ENCODE measurements around the gene CYCS. TPM values are rescaled to one million over a fixed set of nuclear protein-coding genes. Genes with fewer than 3 reads are reported as not detected.
"Not testable (repeated sequence)": the region's sequence is repeated elsewhere in the genome, so short reads cannot be mapped to it uniquely, and the experiment has no call there.

Gene CYCS
- total RNA-seq, 1 donor from 2014 or later: 143 TPM

DNA sequence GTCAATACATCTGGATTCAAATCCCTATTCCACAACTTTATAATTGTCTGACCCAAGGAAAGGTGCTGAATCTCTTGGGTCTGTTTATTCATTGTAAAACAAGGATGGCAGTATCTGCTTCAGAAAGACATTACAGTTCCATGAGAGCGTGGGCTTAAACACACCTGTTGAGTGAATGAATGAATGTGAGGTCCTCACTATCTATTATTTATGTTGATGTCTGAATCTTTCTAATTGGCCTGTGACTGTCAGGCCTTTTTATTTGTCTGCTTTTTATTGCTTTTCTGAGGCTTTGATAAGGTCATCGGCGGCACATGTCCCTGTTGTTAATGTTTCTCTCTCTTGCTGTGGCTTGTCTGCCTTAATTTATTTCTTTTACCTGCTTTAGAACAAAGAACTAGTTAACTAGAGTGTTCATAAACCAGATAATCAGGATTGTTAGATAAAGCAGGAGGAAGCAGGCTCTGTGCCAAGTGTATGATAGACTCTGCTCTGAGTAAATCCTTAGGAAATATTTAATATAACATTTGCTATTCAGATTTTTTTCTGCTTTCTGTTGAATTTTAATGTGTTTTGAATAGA lies 42.3 kb upstream of the CYCS start:
- Histone ChIP-seq H3K27me3 (ENCODE audit: insufficient read depth, low read length) (no peaks in the 10 kb centered on the region), H3K9ac (ENCODE audit: low read length) (no peak overlapping the region), H3K79me2 (ENCODE audit: insufficient read depth, low read length) (no peaks in the 10 kb centered on the region), H3K9me3 (ENCODE audit: insufficient read depth, low read depth, low read length) (no peaks in the 10 kb centered on the region), H3K4me1 (ENCODE audit: insufficient read depth, low read length) (no peaks in the 10 kb centered on the region), H2AFZ (ENCODE audit: low read depth, low read length) (no peak overlapping the region), H3K36me3 (ENCODE audit: insufficient read depth, low read length) (no peaks in the 10 kb centered on the region), H3K4me2 (ENCODE audit: low read length) (no peak overlapping the region), H4K20me1 (ENCODE audit: insufficient read depth, low read length) (no peaks in the 10 kb centered on the region), H3K4me3 (ENCODE audit: insufficient read depth, low read depth, low read length) (no peak overlapping the region), H3K27ac (ENCODE audit: low read depth, low read length) (no peak overlapping the region)
- no peak overlapping the region for H3K4me3 Mint-ChIP-seq (ENCODE audit: unreplicated experiment)
- no peak overlapping the region for H3K27ac Mint-ChIP-seq (ENCODE audit: unreplicated experiment)
- TF ChIP-seq, protein P1, sequence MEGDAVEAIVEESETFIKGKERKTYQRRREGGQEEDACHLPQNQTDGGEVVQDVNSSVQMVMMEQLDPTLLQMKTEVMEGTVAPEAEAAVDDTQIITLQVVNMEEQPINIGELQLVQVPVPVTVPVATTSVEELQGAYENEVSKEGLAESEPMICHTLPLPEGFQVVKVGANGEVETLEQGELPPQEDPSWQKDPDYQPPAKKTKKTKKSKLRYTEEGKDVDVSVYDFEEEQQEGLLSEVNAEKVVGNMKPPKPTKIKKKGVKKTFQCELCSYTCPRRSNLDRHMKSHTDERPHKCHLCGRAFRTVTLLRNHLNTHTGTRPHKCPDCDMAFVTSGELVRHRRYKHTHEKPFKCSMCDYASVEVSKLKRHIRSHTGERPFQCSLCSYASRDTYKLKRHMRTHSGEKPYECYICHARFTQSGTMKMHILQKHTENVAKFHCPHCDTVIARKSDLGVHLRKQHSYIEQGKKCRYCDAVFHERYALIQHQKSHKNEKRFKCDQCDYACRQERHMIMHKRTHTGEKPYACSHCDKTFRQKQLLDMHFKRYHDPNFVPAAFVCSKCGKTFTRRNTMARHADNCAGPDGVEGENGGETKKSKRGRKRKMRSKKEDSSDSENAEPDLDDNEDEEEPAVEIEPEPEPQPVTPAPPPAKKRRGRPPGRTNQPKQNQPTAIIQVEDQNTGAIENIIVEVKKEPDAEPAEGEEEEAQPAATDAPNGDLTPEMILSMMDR (IDR thresholded peaks at IDR 0.05; ENCODE audit: insufficient read depth, low read depth, low read length): no peak
- TF ChIP-seq EZH2 (IDR thresholded peaks at IDR 0.05; ENCODE audit: insufficient read depth, low read length): no peak
- H3K9me3 Mint-ChIP-seq (ENCODE audit: unreplicated experiment): no peaks in the 10 kb centered on the region
- H3K36me3 Mint-ChIP-seq (ENCODE audit: low read depth, unreplicated experiment): no peaks in the 10 kb centered on the region
- FAIRE-seq: no peak
- H3K4me1 Mint-ChIP-seq (ENCODE audit: low read depth, unreplicated experiment): no peaks in the 10 kb centered on the region
- no peak for DNase-seq (ENCODE audit: low read depth)
- no peaks in the 10 kb centered on the region for H3K27me3 Mint-ChIP-seq (ENCODE audit: low read depth, unreplicated experiment)

DNA sequence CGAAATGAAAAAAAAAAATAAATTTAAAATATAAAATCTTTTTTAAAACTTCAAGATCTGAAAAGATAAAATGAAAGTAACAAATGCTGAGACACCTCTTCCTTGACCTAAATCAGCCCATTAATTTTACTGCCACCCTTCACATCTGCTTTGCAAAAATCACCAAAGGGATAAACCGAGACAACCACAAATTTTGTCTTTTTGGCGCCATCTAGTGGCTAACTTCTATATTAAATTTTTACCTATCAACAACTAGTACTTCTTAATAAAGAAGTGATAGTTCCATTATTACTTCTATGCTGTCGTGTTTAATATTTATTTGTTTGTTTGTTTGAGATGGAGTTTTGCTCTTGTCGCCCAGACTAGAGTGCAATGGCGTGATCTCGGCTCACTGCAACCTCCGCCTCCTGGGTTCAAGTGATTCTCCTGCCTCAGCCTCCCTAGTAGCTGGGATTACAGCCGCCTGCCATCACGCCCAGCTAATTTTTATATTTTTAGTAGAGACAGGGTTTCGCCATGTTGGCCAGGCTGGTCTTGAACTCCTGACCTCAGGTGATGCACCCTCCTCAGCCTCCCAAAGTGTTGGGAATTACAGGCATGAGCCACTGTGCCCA lies 35.0 kb upstream of the CYCS start:
- not testable (repeated sequence) for H4K20me1 ChIP-seq (ENCODE audit: insufficient read depth, low read length); H3K4me1 ChIP-seq (ENCODE audit: insufficient read depth, low read length); H3K27ac Mint-ChIP-seq (ENCODE audit: unreplicated experiment); H3K27ac ChIP-seq (ENCODE audit: low read depth, low read length); H3K27me3 Mint-ChIP-seq (ENCODE audit: low read depth, unreplicated experiment); H3K4me2 ChIP-seq (ENCODE audit: low read length); H3K9me3 ChIP-seq (ENCODE audit: insufficient read depth, low read depth, low read length); H3K36me3 ChIP-seq (ENCODE audit: insufficient read depth, low read length); H3K9ac ChIP-seq (ENCODE audit: low read length); FAIRE-seq; H3K4me3 ChIP-seq (ENCODE audit: insufficient read depth, low read depth, low read length); H3K36me3 Mint-ChIP-seq (ENCODE audit: low read depth, unreplicated experiment); H3K4me3 Mint-ChIP-seq (ENCODE audit: unreplicated experiment); H3K4me1 Mint-ChIP-seq (ENCODE audit: low read depth, unreplicated experiment); H3K9me3 Mint-ChIP-seq (ENCODE audit: unreplicated experiment); H2AFZ ChIP-seq (ENCODE audit: low read depth, low read length); H3K79me2 ChIP-seq (ENCODE audit: insufficient read depth, low read length); H3K27me3 ChIP-seq (ENCODE audit: insufficient read depth, low read length)
- TF ChIP-seq, protein P1 (IDR thresholded peaks at IDR 0.05; ENCODE audit: insufficient read depth, low read depth, low read length): peak; percentile 37
- DNase-seq (ENCODE audit: low read depth): peak; percentile 12

DNA sequence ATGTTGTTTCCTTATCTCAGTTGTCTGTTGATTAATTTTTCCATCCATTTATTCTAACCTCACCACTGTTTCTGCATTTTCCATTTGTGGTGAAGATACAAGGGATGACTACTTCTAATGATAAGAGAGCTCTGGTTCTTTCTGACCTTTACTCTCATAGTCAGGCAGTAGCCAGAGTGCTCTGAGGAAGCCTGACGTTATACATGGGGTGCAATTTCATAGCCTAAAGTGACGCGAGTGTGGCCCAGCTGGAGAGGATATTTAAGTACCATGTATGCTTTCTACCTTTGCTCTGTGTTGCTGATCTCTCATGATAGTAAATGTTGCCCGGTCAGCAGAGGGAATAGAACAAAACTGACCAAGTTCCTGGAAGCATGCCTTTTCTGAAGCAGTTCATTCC lies 33.9 kb upstream of the CYCS start:
- Mint-ChIP-seq H3K36me3 (ENCODE audit: low read depth, unreplicated experiment) (peaks cover 4% of the 10 kb centered on the region), H3K4me1 (ENCODE audit: low read depth, unreplicated experiment) (no peaks in the 10 kb centered on the region), H3K27ac (ENCODE audit: unreplicated experiment) (no peak overlapping the region), H3K27me3 (ENCODE audit: low read depth, unreplicated experiment) (no peaks in the 10 kb centered on the region), H3K9me3 (ENCODE audit: unreplicated experiment) (no peaks in the 10 kb centered on the region), H3K4me3 (ENCODE audit: unreplicated experiment) (no peak overlapping the region)
- Histone ChIP-seq H2AFZ (ENCODE audit: low read depth, low read length) (no peak overlapping the region), H3K9me3 (ENCODE audit: insufficient read depth, low read depth, low read length) (no peaks in the 10 kb centered on the region), H3K27me3 (ENCODE audit: insufficient read depth, low read length) (no peaks in the 10 kb centered on the region), H4K20me1 (ENCODE audit: insufficient read depth, low read length) (no peaks in the 10 kb centered on the region), H3K9ac (ENCODE audit: low read length) (no peak overlapping the region), H3K4me2 (ENCODE audit: low read length) (no peak overlapping the region), H3K4me1 (ENCODE audit: insufficient read depth, low read length) (no peaks in the 10 kb centered on the region), H3K36me3 (ENCODE audit: insufficient read depth, low read length) (no peaks in the 10 kb centered on the region), H3K79me2 (ENCODE audit: insufficient read depth, low read length) (no peaks in the 10 kb centered on the region), H3K27ac (ENCODE audit: low read depth, low read length) (no peak overlapping the region), H3K4me3 (ENCODE audit: insufficient read depth, low read depth, low read length) (no peak overlapping the region)
- DNase-seq (ENCODE audit: low read depth): no peak
- TF ChIP-seq, protein P1 (IDR thresholded peaks at IDR 0.05; ENCODE audit: insufficient read depth, low read depth, low read length): no peak
- no peak for TF ChIP-seq EZH2 (IDR thresholded peaks at IDR 0.05; ENCODE audit: insufficient read depth, low read length)
- no peak for FAIRE-seq
